ENCODE measurements around the gene ROPN1B.
"Not testable (repeated sequence)": the region's sequence is repeated elsewhere in the genome, so short reads cannot be mapped to it uniquely, and the experiment has no call there.

The ROPN1B gene

DNA sequence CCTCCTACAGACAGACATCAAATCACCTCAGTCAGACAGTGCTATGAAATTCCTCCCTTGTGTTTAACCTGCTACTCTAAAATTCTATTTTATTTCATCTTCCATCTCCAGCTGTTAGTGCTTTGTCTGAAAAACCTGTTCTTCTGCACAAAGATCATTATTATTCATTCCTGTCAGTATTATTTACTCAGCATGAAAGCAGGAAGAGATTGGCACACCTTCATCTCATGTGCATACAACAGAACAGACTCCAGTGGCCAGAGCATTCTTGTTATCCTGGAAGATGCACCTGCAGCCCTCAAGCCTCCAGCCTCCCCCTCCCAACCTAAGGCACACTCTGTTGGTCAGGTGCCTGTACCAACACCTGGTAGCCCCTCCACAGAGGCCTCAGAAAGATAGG, 1.8 kb upstream of the ROPN1B start:
- TF ChIP-seq, protein P1, sequence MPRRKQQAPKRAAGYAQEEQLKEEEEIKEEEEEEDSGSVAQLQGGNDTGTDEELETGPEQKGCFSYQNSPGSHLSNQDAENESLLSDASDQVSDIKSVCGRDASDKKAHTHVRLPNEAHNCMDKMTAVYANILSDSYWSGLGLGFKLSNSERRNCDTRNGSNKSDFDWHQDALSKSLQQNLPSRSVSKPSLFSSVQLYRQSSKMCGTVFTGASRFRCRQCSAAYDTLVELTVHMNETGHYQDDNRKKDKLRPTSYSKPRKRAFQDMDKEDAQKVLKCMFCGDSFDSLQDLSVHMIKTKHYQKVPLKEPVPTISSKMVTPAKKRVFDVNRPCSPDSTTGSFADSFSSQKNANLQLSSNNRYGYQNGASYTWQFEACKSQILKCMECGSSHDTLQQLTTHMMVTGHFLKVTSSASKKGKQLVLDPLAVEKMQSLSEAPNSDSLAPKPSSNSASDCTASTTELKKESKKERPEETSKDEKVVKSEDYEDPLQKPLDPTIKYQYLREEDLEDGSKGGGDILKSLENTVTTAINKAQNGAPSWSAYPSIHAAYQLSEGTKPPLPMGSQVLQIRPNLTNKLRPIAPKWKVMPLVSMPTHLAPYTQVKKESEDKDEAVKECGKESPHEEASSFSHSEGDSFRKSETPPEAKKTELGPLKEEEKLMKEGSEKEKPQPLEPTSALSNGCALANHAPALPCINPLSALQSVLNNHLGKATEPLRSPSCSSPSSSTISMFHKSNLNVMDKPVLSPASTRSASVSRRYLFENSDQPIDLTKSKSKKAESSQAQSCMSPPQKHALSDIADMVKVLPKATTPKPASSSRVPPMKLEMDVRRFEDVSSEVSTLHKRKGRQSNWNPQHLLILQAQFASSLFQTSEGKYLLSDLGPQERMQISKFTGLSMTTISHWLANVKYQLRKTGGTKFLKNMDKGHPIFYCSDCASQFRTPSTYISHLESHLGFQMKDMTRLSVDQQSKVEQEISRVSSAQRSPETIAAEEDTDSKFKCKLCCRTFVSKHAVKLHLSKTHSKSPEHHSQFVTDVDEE (CRISPR knock-in tag; IDR thresholded peaks at IDR 0.05), result no peak
- no peak for TF ChIP-seq ZFP30 (CRISPR knock-in tag; IDR thresholded peaks at IDR 0.05)
- no peak for TF ChIP-seq CSDC2 (CRISPR knock-in tag; IDR thresholded peaks at IDR 0.05)
- no peak for TF ChIP-seq ZNF8 (CRISPR knock-in tag; IDR thresholded peaks at IDR 0.05)
- TF ChIP-seq GLIS3 (CRISPR knock-in tag; IDR thresholded peaks at IDR 0.05), result no peak
- TF ChIP-seq TCF4 (CRISPR knock-in tag; IDR thresholded peaks at IDR 0.05; ENCODE audit: borderline replicate concordance), result no peak
- TF ChIP-seq, protein P2, sequence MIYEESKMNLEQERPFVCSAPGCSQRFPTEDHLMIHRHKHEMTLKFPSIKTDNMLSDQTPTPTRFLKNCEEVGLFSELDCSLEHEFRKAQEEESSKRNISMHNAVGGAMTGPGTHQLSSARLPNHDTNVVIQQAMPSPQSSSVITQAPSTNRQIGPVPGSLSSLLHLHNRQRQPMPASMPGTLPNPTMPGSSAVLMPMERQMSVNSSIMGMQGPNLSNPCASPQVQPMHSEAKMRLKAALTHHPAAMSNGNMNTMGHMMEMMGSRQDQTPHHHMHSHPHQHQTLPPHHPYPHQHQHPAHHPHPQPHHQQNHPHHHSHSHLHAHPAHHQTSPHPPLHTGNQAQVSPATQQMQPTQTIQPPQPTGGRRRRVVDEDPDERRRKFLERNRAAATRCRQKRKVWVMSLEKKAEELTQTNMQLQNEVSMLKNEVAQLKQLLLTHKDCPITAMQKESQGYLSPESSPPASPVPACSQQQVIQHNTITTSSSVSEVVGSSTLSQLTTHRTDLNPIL (CRISPR knock-in tag; IDR thresholded peaks at IDR 0.05; ENCODE audit: low read depth), result no peak
- no peak for TF ChIP-seq PPARA (CRISPR knock-in tag; IDR thresholded peaks at IDR 0.05; ENCODE audit: borderline replicate concordance)
- TF ChIP-seq, protein P3, sequence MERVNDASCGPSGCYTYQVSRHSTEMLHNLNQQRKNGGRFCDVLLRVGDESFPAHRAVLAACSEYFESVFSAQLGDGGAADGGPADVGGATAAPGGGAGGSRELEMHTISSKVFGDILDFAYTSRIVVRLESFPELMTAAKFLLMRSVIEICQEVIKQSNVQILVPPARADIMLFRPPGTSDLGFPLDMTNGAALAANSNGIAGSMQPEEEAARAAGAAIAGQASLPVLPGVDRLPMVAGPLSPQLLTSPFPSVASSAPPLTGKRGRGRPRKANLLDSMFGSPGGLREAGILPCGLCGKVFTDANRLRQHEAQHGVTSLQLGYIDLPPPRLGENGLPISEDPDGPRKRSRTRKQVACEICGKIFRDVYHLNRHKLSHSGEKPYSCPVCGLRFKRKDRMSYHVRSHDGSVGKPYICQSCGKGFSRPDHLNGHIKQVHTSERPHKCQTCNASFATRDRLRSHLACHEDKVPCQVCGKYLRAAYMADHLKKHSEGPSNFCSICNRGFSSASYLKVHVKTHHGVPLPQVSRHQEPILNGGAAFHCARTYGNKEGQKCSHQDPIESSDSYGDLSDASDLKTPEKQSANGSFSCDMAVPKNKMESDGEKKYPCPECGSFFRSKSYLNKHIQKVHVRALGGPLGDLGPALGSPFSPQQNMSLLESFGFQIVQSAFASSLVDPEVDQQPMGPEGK (CRISPR knock-in tag; IDR thresholded peaks at IDR 0.05; ENCODE audit: borderline replicate concordance), result no peak
- no peak for TF ChIP-seq TOX (CRISPR knock-in tag; IDR thresholded peaks at IDR 0.05; ENCODE audit: borderline replicate concordance)
- no peak for TF ChIP-seq RARB (CRISPR knock-in tag; IDR thresholded peaks at IDR 0.05)
- TF ChIP-seq ESRRG (CRISPR knock-in tag; IDR thresholded peaks at IDR 0.05), result no peak
- no peak for ATAC-seq

DNA sequence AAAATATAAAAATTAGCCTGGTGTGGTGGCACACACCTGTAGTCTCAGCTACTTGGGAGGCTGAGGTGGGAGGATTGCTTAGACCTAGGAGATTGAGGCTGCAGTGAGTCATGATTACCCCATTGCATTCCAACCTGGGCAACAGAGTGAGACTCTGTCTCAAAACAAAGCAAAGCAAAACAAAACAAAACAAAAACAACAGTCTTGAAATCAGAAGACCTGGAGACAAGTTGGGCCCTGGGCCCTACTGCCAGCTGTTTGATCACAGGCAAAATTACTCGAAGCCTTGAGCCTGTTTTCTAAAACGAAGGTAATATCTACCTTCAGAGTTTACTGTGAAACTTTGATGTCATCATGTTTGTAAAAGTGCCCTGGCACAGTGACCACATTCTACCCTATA, 857 bp upstream of the ROPN1B start:
- not testable (repeated sequence) for ATAC-seq

DNA sequence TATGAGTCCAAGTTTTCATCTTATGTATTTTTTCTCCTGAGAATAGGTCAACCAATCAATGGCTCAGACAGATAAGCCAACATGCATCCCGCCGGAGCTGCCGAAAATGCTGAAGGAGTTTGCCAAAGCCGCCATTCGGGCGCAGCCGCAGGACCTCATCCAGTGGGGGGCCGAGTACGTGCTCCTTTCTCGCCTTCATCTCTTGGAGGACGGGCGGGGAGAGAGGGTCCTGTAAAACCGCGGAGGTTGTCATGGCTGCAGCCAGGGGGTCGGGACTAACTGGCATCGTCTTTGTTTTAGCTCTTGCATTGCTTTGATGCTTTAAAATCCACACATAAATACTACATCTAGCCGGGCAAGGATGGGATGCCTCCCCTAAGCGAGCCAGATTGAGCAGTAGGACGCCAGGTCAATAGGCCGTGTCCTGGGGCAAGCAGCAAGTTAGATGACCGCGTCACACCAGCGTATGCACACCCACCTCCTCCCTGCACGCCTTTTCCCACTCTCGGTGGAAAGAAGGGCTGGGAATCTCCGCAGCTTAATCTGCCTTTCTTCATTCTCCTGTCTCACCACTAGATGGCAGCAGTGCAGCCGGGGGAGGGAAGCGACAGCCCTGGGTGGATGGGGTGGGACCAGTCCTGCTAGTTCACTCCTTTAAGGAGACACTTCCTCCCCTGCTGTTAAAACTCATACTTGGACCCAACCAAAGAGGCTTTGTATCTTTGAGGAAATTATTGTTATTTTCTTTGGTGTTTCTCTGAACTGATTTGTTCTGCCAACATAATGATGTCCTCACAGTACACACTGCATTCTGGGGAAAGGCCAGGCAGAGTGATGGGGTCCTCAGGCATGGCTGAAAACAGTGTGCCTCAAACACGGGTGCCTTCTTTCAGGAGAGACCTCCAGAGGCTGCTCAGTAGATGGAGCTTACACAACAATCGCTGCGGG, 3.3 kb downstream of the ROPN1B start:
- peak; percentile 94 for ATAC-seq

DNA sequence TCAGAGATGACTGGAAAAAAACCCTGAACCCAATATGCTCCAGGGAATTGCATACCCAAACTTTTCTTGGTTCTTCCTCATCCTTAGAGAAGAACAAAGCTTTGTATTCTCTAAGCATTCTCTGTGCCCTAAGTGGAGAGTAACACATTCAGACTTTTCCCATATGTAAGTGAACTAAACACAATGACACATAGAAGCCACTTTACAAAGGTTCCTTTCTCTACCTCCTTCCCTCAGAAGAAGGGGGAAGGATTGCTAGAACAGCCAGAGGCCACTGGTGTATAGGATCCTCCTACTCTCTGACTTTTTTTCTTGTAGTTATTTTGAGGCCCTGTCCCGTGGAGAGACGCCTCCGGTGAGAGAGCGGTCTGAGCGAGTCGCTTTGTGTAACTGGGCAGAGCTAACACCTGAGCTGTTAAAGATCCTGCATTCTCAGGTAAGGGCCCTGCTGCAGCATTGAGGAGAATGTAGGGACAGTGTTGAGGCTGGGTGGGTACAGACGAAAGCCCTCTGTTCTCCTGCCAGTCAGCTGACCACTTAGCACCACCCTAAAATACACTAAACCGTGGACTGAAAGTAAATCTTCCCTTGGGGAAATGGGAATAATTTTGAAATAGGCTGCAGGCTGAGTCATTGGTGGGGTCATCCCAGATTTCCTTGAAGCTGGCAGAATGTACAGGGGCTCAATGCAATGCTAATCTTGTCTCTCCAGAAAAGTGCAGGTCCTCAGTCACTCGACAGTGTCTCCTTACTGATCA, 6.4 kb downstream of the ROPN1B start:
- not testable (repeated sequence) for ATAC-seq

DNA sequence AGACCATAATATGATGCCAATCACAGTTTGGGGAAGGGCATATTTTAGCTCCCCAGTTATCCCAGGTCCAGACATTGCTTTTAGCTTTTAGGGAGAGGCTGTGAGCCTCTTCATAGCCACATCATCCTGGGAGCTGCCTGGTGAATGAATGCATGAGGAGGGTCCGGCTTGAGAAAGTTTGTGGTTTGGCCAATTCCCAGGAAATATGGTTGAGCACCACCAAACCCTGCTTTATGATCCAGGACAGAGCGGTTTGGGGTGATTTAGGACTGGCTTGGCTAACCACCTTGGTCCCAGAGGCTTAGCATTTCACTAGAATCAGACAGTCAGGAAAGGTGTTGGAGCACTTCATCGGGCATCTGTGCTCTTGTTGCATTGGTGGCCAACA, 7.0 kb downstream of the ROPN1B start:
- ATAC-seq, result not testable (repeated sequence)

DNA sequence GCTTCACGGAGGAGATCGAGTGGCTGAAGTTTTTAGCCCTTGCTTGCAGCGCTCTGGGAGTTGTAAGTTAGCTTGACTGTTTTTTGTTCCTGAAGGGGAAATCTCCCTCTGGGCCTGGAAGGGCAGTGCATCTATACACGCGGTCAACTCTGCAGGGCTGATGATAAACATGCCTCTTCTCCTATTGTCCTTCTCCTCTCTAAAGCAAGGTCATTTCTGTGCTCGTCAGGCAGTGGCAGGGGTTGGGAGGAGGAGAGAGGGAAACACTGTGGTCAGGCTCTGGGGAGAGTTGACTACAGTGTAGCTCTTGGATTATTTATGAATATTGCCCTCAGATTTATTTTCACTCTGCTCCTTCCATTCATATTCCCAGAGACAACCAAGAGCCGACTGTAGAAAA, 8.1 kb downstream of the ROPN1B start:
- not testable (repeated sequence) for ATAC-seq

DNA sequence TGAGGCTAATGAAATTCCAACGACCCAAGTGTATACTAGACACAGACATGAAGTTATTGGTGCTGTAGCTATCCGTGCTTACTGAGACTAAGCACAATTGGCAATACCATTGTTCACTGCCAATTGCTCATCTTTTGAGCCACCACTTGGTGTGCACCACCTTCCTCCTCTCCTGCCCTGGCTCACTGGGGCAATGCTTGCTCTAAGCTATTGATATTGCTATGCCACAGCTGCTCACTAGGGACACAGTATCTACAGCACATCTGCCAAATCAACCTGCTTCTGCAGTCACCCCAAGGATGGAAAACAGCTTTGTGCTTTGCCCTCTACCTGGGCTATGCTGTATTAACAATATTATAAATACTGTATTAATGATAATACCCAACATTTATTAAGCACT, 16.0 kb downstream of the ROPN1B start:
- ATAC-seq, result peak; percentile 27; the same call in 1 of the 3 replicates

All from SK-N-SH treated with all-trans-retinoic acid at 6 μM for 48 hours (cell line).